C4-2B (cell line): ENCODE results near the gene UHRF1.
A peak's percentile ranks its signal among the peaks of the same experiment; 100 is the strongest.

Experiments used
- CTCF ChIP-seq: fragments of 450-650 bp; conservative IDR thresholded peaks from 2 replicates; pipeline ENCODE4 v1.5.1; 2017; ENCODE audit warnings: mild to moderate bottlenecking
- ZFX ChIP-seq: fragments of 450-650 bp; IDR thresholded peaks from 2 replicates; pipeline ENCODE4 v1.6.1; 2017

- TF ChIP-seq CTCF (no peak), ZFX (peak; percentile 99)
These were observed 60.0 kb downstream of the UHRF1 start for GRCh38 chr19:4969292-4969771.
